GM19452 (cell line): ENCODE data around the gene ITGB5.

Experiments used
- ATAC-seq: cut with Tn5 transposase; IDR thresholded peaks from one replicate; pipeline ENCODE4 v1.9.1; 2021; ENCODE audit not compliant: unreplicated experiment

Gene ITGB5

GRCh38 chr3:124774841-124775402 is 112.2 kb downstream of the ITGB5 start:
- no peak for ATAC-seq

GRCh38 chr3:124774327-124774718 is 112.8 kb downstream of the ITGB5 start:
- ATAC-seq: no peak

GRCh38 chr3:124773351-124774326 is 113.5 kb downstream of the ITGB5 start:
- ATAC-seq: no peak

GRCh38 chr3:124772081-124772831 is 114.9 kb downstream of the ITGB5 start:
- no peak for ATAC-seq

- ATAC-seq: no peak
Measured at GRCh38 chr3:124771083-124771445, 116.1 kb downstream of the ITGB5 start.

GRCh38 chr3:124770336-124771082 is 116.7 kb downstream of the ITGB5 start:
- no peak for ATAC-seq

- no peak for ATAC-seq
Measured at GRCh38 chr3:124769462-124769861, 117.7 kb downstream of the ITGB5 start.

GRCh38 chr3:124768812-124769211 is 118.4 kb downstream of the ITGB5 start:
- no peak for ATAC-seq

GRCh38 chr3:124767691-124768090 is 119.5 kb downstream of the ITGB5 start:
- ATAC-seq: no peak

- no peak for ATAC-seq
Measured at GRCh38 chr3:124767264-124767663, 119.9 kb downstream of the ITGB5 start.

- no peak for ATAC-seq
Measured at GRCh38 chr3:124766113-124767095, 120.8 kb downstream of the ITGB5 start.

- no peak for ATAC-seq
Measured at GRCh38 chr3:124765197-124765840, 121.8 kb downstream of the ITGB5 start.

- no peak for ATAC-seq
Measured at GRCh38 chr3:124764746-124765145, 122.4 kb downstream of the ITGB5 start.

GRCh38 chr3:124763644-124764358 is 123.4 kb downstream of the ITGB5 start:
- no peak for ATAC-seq

- no peak for ATAC-seq
Measured at GRCh38 chr3:124763206-124763605, 124.0 kb downstream of the ITGB5 start.

GRCh38 chr3:124762661-124763011 is 124.5 kb downstream of the ITGB5 start:
- ATAC-seq: no peak

GRCh38 chr3:124761935-124762660 is 125.1 kb downstream of the ITGB5 start:
- ATAC-seq: no peak

GRCh38 chr3:124761250-124761796 is 125.8 kb downstream of the ITGB5 start:
- no peak for ATAC-seq
